Right cardiac atrium (tissue), 5 donors: Measurements from ENCODE around the gene DDX39B. TPM values are rescaled to one million over a fixed set of nuclear protein-coding genes. Genes with fewer than 3 reads are reported as not detected.
"Not testable (repeated sequence)": the region's sequence is repeated elsewhere in the genome, so short reads cannot be mapped to it uniquely, and the experiment has no call there.

Experiments
- ATAC-seq, 2 donors: fragments of 200-7000 bp; cut with Tn5 transposase; one replicate each; pipeline versions ENCODE4 v1.8.0 to v1.9.1; 2020; ENCODE audit warnings: moderate library complexity in 2 of 2, mild to moderate bottlenecking in 1 of 2
- DNase-seq, 3 donors: peaks; one replicate each; pipeline ENCODE4 v3.0.0-alpha.2; 2020
- H3K27ac ChIP-seq: one replicate; pipeline ENCODE4 v1.5.1; 2013; ENCODE audit warnings: mild to moderate bottlenecking, low read length, control low read depth, moderate library complexity
- H3K27me3 ChIP-seq: one replicate; pipeline ENCODE4 v1.6.1; 2013; ENCODE audit not compliant: control insufficient read depth, insufficient read depth
- H3K4me1 ChIP-seq: one replicate; pipeline ENCODE4 v1.6.1; 2013; ENCODE audit warnings: low read length; ENCODE audit not compliant: control insufficient read depth, insufficient read depth
- H3K4me3 ChIP-seq: one replicate; pipeline ENCODE4 v1.5.1; 2013; ENCODE audit warnings: low read length, control low read depth
- H3K9me3 ChIP-seq: one replicate; pipeline ENCODE4 v1.6.1; 2013; ENCODE audit warnings: low read length; ENCODE audit not compliant: control insufficient read depth
- WGBS: extraction: QIAGEN DNeasy Blood & Tissue Kit; methylation state at CpG from one replicate; pipeline ENCODE4 v1.1.7; 2013; 5-methylcytosine and 5-hydroxymethylcytosine counted together
- intact Hi-C, 4 donors: fragments of 100-400 bp; cut with DNase I; formaldehyde crosslinking; loops; one replicate each; pipeline versions ENCODE4 v1.11.0 to v1.14.0; 2022 to 2023
- polyA plus RNA-seq: library from polyadenylated mRNA; stranded (reverse); fragments of 200-250 nt; gene quantifications from one replicate; pipeline ENCODE4 v1.2.3, GENCODE V29; 2013
- total RNA-seq, 4 donors: library from RNA; stranded (reverse); fragmentation: NEBNext Ultra II Directional; extraction: Animal tissue kit (Norgen Biotek cat#: 25700); gene quantifications; one replicate each; pipeline ENCODE4 v1.2.1, GENCODE V29; 2021
- donor health status: healthy with polysubstance abuse.
- donor health status: DM: no; HTN: yes; CAD: no.
- donor health status: DM: no; HTN: no; CAD: no.
- donor health status: DM: no; HTN: yes; CAD: no; lungs with severe emphysema.
- donor health status: DM: yes; HTN: yes; CAD: no.

DDX39B gene
- total and polyA plus RNA-seq, 5 donors: 145 to 235 (median 202) TPM

DNA sequence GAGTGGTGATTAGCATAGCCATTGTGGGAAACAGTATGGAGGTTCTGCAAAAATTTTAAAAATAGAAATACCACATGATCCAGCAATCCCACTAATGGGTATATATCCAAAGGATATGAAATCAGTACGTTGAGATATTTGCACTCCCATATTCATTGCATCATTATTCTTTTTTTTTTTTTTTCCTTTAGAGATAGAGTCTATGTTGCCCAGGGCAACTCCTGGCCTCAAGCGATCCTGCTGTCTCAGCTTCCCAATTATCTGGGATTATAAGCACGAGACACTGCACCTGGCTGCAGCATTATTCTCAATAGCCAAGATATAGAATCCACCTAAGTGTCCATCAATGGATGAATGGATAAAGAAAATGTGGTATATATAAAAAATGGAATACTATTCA, 20.0 kb downstream of the DDX39B start:
- Histone ChIP-seq H3K4me3 (no peak overlapping the region), H3K9me3 (no peaks in the 10 kb centered on the region), H3K27ac (no peak overlapping the region), H3K27me3 (no peaks in the 10 kb centered on the region), H3K4me1 (no peaks in the 10 kb centered on the region)
- DNase-seq: no peak
- WGBS: 78% methylated on average over 3 of the region's 3 CpGs
- no peak for ATAC-seq
- intact Hi-C loops: no loop called here

DNA sequence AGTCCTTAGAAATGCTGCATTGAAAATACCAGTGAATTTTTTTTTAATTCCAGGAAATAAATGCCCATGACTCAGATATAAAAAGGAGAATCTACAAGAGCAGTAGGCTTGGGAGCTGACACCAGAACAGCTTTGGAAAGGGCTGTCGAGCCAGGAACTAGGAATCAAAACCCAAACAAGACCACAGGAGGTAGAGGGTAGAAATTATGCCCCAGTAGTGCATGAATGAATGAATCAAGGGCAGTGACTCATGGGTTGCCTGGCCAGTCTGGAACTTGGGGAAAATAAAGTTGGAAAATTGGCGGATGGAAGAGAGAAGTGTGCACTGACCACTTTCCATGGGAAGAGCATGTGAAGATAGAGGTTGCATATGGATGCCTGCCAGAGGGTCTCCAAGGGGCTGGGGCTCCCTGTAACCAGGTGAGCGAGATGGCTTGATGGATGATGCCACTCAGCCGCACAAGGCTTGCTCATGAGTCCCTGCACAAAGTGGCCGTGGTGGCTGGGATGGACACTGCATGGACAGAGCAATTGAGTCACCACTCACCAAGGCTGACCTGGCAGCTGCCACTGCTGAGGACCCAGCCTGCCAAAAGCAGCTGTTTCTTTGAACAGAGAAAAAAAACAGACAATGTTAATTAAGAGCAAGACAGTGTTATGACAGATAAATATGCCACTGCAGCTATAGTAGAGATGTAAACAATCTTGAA, 28.2 kb downstream of the DDX39B start:
- Histone ChIP-seq H3K27ac (no peak overlapping the region), H3K4me1 (no peaks in the 10 kb centered on the region), H3K4me3 (no peak overlapping the region), H3K27me3 (no peaks in the 10 kb centered on the region), H3K9me3 (no peaks in the 10 kb centered on the region)
- ATAC-seq (no peak), DNase-seq (no peak)
- intact Hi-C loops: no loop called here
- WGBS: 68% methylated on average over 5 of the region's 5 CpGs

DNA sequence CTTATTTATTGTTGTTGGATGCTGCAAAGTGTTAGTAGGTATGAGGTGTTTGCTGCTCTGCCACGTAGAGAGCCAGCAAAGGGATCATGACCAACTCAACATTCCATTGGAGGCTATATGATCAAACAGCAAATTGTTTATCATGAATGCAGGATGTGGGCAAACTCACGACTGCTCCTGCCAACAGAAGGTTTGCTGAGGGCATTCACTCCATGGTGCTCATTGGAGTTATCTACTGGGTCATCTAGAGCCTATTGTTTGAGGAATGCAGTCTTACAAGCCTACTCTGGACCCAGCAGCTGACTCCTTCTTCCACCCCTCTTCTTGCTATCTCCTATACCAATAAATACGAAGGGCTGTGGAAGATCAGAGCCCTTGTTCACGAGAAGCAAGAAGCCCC, 31.8 kb downstream of the DDX39B start:
- Histone ChIP-seq H3K4me3 (no peak overlapping the region), H3K4me1 (no peaks in the 10 kb centered on the region), H3K9me3 (no peaks in the 10 kb centered on the region), H3K27ac (no peak overlapping the region), H3K27me3 (no peaks in the 10 kb centered on the region)
- DNase-seq: no peak
- no peak for ATAC-seq
- intact Hi-C loops: no loop called here
- WGBS: 73% methylated on average over 4 of the region's 4 CpGs

DNA sequence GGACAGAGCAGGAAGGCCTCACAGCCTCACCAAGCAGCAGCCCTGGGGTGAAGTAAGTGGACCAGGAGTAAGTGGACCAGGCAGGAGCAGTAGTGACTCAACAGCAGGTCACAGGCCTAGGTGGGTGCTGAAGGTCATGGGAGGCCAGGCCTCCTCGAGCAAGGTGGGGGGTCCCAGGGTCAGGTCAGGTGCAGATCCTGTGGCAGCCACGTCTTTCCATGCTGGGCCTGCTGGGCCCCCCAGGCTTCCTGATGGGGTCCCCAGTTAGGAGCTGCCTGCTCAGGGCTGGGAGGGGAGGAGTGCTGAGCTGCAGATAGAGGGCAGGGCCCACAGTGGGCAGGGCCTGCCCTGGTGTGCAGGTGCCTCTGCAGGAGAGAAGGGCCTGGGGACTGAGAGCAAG, 32.8 kb downstream of the DDX39B start:
- H3K9me3 ChIP-seq, H3K27ac ChIP-seq, H3K27me3 ChIP-seq, intact Hi-C loops, H3K4me1 ChIP-seq, DNase-seq, H3K4me3 ChIP-seq: not testable (repeated sequence)
- peak in 1 of 2 donors; percentile 27 for ATAC-seq
- WGBS: 47% methylated on average over 2 of the region's 2 CpGs

DNA sequence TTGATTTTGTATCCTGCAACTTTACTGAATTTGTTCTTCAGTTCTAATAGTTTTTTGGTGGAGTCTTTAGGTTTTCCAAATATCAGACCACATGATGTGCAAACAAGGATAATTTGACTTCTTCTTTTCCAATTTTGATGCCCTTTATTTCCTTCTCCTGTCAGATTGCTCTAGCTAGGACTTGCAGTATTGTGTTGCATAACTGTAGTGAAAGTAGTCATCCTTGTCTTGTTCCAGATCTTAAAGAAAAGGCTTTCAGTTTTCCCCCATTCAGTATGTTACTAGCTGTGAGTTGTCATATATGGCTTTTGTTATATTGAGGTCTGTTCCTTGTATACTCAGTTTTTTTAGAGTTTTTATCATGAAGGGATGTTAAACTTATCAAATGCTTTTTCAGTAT, 39.2 kb downstream of the DDX39B start:
- ATAC-seq: no peak
- intact Hi-C loops: no loop called here
- Histone ChIP-seq H3K27me3 (no peaks in the 10 kb centered on the region), H3K9me3 (no peaks in the 10 kb centered on the region), H3K4me1 (no peaks in the 10 kb centered on the region), H3K4me3 (no peak overlapping the region), H3K27ac (no peak overlapping the region)
- DNase-seq: no peak

DNA sequence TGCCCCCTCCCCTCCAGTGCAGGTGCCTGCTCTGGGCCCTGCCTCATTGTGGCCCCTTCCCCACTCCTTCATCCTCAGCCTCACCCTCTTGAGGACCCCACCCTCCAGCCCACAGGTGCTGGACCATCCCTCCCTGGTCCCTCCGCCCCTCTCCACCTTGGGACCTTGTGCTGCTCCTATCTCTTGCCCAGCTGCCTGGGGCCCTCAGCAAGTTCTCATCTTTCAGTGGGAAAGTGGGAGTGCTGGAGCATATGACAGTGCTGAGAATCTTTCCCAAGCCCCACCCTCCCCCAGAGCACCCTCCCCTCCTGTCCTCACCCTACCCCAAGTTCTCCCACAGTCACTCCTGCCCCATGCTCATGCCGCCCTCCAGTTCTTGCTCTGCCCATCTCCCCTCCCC, 42.2 kb downstream of the DDX39B start:
- intact Hi-C loops, H3K27ac ChIP-seq, H3K4me3 ChIP-seq, ATAC-seq, H3K27me3 ChIP-seq, H3K4me1 ChIP-seq, H3K9me3 ChIP-seq, DNase-seq: not testable (repeated sequence)
- WGBS: 86% methylated on average over 1 of the region's 2 CpGs

DNA sequence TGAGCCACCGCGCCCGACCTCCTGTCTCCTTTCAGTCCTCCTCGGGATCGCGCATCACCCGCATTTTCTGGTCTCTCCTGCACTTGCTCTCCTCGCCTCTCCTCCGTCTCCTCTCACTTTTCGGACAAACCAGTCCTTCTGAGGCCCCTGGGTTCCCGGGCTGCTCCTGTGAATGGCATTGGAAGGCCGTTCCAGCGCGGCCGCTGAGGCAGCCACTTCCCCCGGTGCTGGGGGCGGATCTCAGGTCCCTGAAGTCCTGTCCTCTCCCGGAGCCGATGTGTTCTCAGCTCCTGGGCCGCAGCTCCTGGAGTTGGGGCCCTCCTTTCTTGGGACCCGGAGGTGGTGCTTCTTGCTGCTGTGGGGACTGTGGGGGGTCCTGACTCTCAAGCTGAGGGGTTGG, 43.1 kb downstream of the DDX39B start:
- Histone ChIP-seq H3K4me1 (no peaks in the 10 kb centered on the region), H3K27me3 (no peaks in the 10 kb centered on the region), H3K9me3 (no peaks in the 10 kb centered on the region), H3K27ac (no peak overlapping the region), H3K4me3 (no peak overlapping the region)
- DNase-seq (no peak), ATAC-seq (no peak)
- 12% methylated on average over 21 of the region's 21 CpGs for WGBS
- intact Hi-C loops: no loop called here

DNA sequence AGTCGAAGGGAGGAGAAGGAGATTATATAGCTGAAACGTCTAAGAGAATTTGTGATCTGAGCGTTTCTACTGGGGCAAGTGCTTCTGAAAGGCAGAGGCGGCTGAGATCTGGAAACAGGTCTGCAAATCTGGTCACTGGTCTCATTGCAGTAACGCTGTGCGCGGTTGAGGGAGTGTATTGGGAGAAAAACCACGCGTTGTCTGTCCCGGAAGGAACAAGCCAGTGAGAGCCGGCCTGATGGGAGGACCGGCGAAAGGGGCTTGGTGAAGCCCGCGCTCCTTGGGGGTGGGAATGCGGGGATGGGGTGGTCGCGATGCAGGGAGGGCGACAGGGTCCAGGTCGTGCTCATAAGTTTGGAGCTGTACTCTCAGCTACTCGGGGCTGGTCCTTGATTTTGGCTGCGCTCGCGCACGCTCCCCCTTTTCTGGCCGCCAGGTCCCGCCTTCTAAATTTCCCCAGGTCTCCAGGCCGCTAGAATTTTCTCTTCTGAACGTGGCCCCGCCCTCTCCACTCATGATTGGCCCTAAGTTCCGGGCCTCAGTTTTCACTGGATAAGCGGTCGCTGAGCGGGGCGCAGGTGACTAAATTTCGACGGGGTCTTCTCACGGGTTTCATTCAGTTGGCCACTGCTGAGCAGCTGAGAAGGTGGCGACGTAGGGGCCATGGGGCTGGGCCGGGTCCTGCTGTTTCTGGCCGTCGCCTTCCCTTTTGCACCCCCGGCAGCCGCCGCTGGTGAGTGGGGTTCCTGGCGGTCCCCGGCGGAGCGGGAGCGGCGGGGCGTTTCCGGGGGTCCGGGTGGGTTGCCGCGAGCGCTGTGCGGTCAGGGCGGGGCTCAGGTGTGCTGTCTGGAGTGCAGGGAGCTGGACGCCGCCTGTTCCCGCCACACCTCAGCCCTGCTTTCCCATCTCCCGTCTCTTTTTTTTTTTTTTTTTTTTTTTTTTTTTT, 44.0 kb downstream of the DDX39B start, which contains the start of gene MICB:
Gene MICB (plus strand): TSS at position 615 of the 946 bp plus-strand sequence. CDS start 49 bp downstream, at position 664.
- H3K27ac ChIP-seq: peak within 1 kb of the TSS; percentile 19

DNA sequence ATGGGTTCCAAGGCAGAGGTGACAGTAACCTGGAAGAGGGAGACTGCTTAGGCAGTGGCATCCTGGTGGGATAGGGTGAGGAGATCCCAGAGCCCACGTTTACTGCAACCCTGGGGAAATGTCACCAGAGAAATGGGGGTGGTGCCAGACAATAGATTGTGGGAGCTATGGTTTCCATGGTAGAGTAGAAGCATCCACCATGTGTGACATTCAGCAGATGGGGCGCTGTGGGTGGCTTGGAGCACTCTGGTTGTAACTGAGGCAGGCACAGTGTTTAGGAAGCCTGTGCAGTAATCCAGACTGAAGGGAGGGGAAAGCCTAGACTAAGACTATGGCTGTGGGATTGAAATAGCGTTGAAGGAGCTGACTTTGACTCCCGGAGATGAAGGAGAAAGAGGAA, 45.0 kb downstream of the DDX39B start:
- intact Hi-C loops, H3K4me1 ChIP-seq, H3K4me3 ChIP-seq, DNase-seq, H3K27me3 ChIP-seq, ATAC-seq, H3K9me3 ChIP-seq, H3K27ac ChIP-seq: not testable (repeated sequence)
- 54% methylated on average over 4 of the region's 4 CpGs for WGBS

More for the DNA sequence above, 44.0 kb downstream of the DDX39B start, which contains the start of gene MICB:
- Histone ChIP-seq H3K4me1 (no peaks in the 10 kb centered on the region), H3K27me3 (no peaks in the 10 kb centered on the region), H3K9me3 (no peaks in the 10 kb centered on the region), H3K4me3 (peak within 1 kb of the TSS; percentile 92)
- peak; percentile 76 to 91 (median 86) for DNase-seq
- intact Hi-C loops: no loop called here
- ATAC-seq: peak; percentile 79 to 81
- WGBS: 1% methylated on average over 64 of the region's 64 CpGs

DNA sequence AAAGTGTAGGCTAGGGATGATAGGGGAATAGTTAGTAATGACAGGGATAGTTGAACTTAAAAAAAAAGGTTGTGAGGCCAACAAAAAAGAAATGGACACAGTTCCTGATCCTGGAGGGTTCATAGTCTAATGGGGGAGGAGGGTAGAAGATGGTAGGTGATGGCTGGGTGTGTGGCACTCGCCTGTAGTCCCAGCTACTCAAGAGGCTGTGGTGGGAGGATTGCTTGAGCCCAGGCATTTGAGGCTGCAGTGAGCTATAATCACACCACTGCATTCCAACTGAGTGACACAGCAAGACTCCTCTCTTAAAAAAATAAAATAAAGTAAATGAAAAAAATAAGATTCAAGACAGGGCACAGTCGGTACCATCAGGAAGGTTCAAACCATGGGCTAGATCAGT, 46.2 kb downstream of the DDX39B start:
- DNase-seq: no peak
- Histone ChIP-seq H3K9me3 (no peaks in the 10 kb centered on the region), H3K27ac (no peak overlapping the region), H3K27me3 (no peaks in the 10 kb centered on the region), H3K4me1 (no peaks in the 10 kb centered on the region), H3K4me3 (no peak overlapping the region)
- ATAC-seq: no peak
- 71% methylated on average over 2 of the region's 2 CpGs for WGBS
- intact Hi-C loops: no loop called here
